Prostate gland (tissue), 2 donors: Measurements from ENCODE around the gene FLT1.

Experiments used
- CTCF ChIP-seq, 4 experiments: fragments of 200-600 bp in 2 of 4; fragments of 450-650 bp in 2 of 4; sonication (generic) in 2 of 4; IDR thresholded peaks; 1 replicate in 3 of 4; 2 replicates in 1 of 4; pipeline ENCODE4 v1.5.1; 2016 to 2019; ENCODE audit warnings: antibody characterized with exemption in 4 of 4, mild to moderate bottlenecking in 2 of 4, moderate library complexity in 2 of 4
- POLR2A ChIP-seq: fragments of 450-650 bp; IDR thresholded peaks from one replicate; pipeline ENCODE4 v1.6.1; 2016; ENCODE audit warnings: antibody characterized with exemption, mild to moderate bottlenecking
- POLR2AphosphoS5 ChIP-seq: sonication (generic); formaldehyde crosslinking; IDR thresholded peaks from one replicate; pipeline ENCODE4 v1.6.1; 2017; ENCODE audit warnings: antibody characterized with exemption

DNA sequence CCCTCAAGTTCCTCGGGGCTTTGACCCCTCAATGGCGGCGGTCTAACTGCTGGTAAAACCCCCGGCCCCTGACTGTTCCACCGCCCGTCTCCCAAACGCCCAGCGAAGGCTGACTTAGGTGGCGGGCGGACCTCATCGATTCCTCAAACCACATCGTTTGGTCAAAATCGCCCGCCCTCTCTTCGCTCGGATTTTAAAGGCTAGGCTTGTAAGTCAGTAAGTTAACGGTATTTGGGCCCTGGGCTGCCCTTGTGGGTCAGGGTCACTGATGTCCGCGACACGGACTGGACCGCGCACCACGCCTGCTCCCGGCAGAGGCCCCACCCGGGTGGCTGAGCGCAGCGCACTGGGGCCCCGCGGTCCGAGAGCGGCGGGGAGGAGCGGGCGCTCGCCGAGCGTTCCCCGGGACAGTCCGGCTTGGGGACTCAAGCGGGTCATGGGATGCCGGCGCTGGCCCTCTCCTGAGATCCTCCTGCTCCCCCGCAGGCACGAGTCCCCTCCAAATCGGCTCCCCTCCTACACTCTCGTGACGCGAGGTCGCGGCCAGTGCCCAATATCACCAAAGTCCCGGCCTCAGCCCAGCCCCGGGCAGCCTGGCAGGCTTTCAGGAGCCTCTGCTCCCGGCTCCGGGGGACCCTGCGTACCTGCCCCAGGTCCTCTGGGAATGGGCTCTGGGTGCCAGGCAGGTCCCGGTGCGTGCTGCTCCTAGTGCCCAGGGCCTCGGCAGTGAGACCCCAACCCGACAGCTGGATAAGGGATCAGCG is 1.0 kb downstream of the FLT1 start:
- no peak for TF ChIP-seq POLR2A
- no peak for TF ChIP-seq CTCF (IDR thresholded peaks at IDR 0.05)
- TF ChIP-seq POLR2AphosphoS5: no peak
